Bladder microvascular endothelial cell (primary cell): ENCODE measurements around the gene ME2. TPM values are rescaled to one million over a fixed set of nuclear protein-coding genes. Genes with fewer than 3 reads are reported as not detected.

Experiments used
- total RNA-seq: library from RNA; depleted of rRNA; stranded (reverse); fragments of >200 nt; gene quantifications from 2 replicates; pipeline ENCODE4 v1.2.3, GENCODE V29; 2014

Gene ME2
- 29.0 and 55.8 TPM in 2 replicates for total RNA-seq

GRCh38 chr18:50878345-50879301 lies at the start of gene ME2:
Gene ME2 (plus strand): TSS chr18:50879118. CDS start chr18:50895821, 16,703 bp downstream.

GRCh38 chr18:50967714-50968661 lies 89.1 kb downstream of the ME2 start, which contains the start of gene ELAC1:
Gene ELAC1 (plus strand): TSS chr18:50968040. CDS start chr18:50974405, 6,365 bp downstream.

Other genes with a start within 250 kb of the ME2 start
- 0.16 TPM in 1 of 2 replicates, not detected in the other for gene MRO, start 59.1 kb upstream of the ME2 start, total RNA-seq
- gene ELAC1, start 88.9 kb downstream of the ME2 start, total RNA-seq = 3.2 and 4.7 TPM in 2 replicates
- 35.5 and 113 TPM in 2 replicates for gene SMAD4, start 151.1 kb downstream of the ME2 start, total RNA-seq